Spinal cord (tissue), 10 donors: ENCODE measurements around the gene LYL1. TPM values are rescaled to one million over a fixed set of nuclear protein-coding genes. Genes with fewer than 3 reads are reported as not detected.

Source experiments
- DNase-seq, 6 donors: peaks; one replicate each; pipeline versions ENCODE4 v3.0.0 to v3.0.0-alpha.2; 2013 to 2015; ENCODE audit warnings: low spot score in 6 of 6, low read depth in 4 of 6
- H3K27ac ChIP-seq: one replicate; pipeline ENCODE4 v1.5.1; 2013; ENCODE audit warnings: low read depth, low read length, control low read depth
- H3K27me3 ChIP-seq: one replicate; pipeline ENCODE4 v1.6.1; 2013; ENCODE audit warnings: low read length; ENCODE audit not compliant: control insufficient read depth, insufficient read depth
- H3K36me3 ChIP-seq: one replicate; pipeline ENCODE4 v1.6.1; 2013; ENCODE audit warnings: low read length; ENCODE audit not compliant: control insufficient read depth, insufficient read depth
- H3K4me1 ChIP-seq: one replicate; pipeline ENCODE4 v1.6.1; 2013; ENCODE audit warnings: low read length; ENCODE audit not compliant: control insufficient read depth, insufficient read depth
- H3K4me3 ChIP-seq: one replicate; pipeline ENCODE4 v1.5.1; 2013; ENCODE audit warnings: low read depth, low read length, control low read depth
- H3K9me3 ChIP-seq: one replicate; pipeline ENCODE4 v1.6.1; 2013; ENCODE audit warnings: low read length; ENCODE audit not compliant: control insufficient read depth, insufficient read depth
- WGBS: methylation state at CpG from one replicate; pipeline ENCODE4 v1.1.5; 2013; ENCODE audit warnings: missing lambda C conversion rate; ENCODE audit not compliant: insufficient coverage; 5-methylcytosine and 5-hydroxymethylcytosine counted together
- polyA plus RNA-seq, 2 donors: library from polyadenylated mRNA; unstranded; fragments of 120-200 nt; gene quantifications; one replicate each; pipeline ENCODE4 v1.2.1, GENCODE V29; 2013; ENCODE audit not compliant: insufficient read length in 2 of 2
- total RNA-seq, 2 donors: library from RNA; depleted of rRNA in 1 of 2; stranded (reverse); fragments of 120-200 nt in 1 of 2; fragments of >200 nt in 1 of 2; gene quantifications; one replicate each; pipeline versions ENCODE4 v1.2.3 to v1.2.4, GENCODE V29; 2013 to 2014
- donor health status: healthy.

The LYL1 gene
- total and polyA plus RNA-seq, 4 donors: 7.7 to 11.0 (median 8.3) TPM

DNA sequence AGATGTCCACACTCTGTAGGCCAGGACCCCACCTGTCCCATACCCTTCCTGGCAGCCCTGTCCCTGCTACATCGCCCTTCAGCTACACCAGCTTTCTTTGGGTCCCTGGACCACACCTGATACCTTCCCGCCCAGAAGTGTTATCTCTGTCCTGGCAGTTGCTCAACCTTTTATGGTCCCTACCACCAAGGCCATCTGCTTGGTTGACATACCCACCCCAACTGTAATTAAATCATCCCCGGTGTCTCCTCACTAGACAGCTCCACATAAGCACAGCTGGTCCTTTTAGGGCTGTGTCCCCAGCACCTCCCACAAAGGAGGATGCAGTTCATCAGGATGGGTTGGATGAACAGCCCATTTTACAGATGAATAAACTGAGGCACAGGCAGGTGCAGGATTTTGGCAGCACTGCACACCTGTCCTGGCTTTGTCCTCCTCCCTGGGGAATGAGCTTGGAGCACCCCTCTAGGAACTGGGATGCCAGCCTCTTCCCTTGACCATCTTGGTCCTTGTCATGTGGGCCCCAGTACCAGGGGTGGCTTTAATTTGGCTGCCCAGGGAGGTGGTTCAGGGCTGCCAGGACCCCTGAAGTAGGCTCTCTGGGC is 28.3 kb upstream of the LYL1 start:
- Histone ChIP-seq H3K27me3 (no peaks in the 10 kb centered on the region), H3K36me3 (peaks cover 40% of the 10 kb centered on the region), H3K4me3 (no peak overlapping the region), H3K4me1 (peaks cover 10% of the 10 kb centered on the region), H3K27ac (no peak overlapping the region), H3K9me3 (no peaks in the 10 kb centered on the region)
- no peak for DNase-seq
- WGBS: 88% methylated on average over 3 of the region's 3 CpGs

DNA sequence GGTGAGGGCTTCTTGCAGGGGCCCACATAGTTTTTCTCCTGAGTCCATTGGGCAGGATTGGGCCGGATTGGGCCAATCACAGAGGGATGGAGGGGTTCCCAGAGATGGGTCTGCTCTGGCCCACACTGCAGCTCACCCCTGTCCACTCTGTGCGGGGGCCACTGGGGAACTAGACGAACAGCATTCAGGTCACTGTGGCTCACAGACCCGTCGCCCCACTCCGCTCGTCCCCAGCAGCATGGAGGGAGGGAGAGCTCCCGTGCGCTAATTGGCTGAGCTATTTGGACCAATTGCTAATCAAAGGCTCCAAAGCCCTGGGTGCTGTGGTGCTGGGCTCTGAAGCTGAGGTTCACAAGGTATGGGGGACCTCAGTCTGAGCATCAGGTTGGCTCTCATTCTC is 26.7 kb upstream of the LYL1 start:
- Histone ChIP-seq H3K27me3 (no peaks in the 10 kb centered on the region), H3K4me1 (peaks cover 10% of the 10 kb centered on the region), H3K36me3 (peaks cover 26% of the 10 kb centered on the region), H3K4me3 (no peak overlapping the region), H3K27ac (no peak overlapping the region), H3K9me3 (no peaks in the 10 kb centered on the region)
- 97% methylated on average over 7 of the region's 9 CpGs for WGBS
- DNase-seq: no peak

DNA sequence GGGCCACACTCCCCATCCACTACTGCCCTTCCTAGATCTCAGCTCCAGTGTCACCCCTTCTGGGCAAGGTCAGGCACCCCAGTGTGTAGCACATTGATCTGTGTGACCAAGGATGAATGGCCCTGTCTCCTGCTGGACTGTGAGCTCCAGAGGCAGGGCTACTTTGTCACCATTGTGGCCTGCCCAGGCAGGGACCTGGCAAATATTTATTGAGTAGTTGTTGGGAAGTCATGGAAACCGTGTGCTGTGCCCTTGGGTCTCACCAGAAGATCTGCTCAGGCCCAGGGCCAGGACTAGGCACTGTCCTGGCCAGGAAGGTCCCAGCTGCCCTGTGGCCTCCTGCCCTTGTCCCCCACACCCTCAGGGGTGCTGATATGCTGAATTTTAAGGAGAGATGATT is 25.9 kb upstream of the LYL1 start:
- no peaks in the 10 kb centered on the region for H3K9me3 ChIP-seq
- H3K4me3 ChIP-seq: no peak overlapping the region
- peaks cover 10% of the 10 kb centered on the region for H3K4me1 ChIP-seq
- peaks cover 25% of the 10 kb centered on the region for H3K36me3 ChIP-seq
- H3K27me3 ChIP-seq: no peaks in the 10 kb centered on the region
- WGBS: 70% methylated on average over 1 of the region's 1 CpG
- no peak for DNase-seq
- H3K27ac ChIP-seq: no peak overlapping the region

- no peak for DNase-seq
- H3K4me3 ChIP-seq: no peak overlapping the region
- peaks cover 10% of the 10 kb centered on the region for H3K4me1 ChIP-seq
- H3K27ac ChIP-seq: no peak overlapping the region
- no peaks in the 10 kb centered on the region for H3K9me3 ChIP-seq
- H3K27me3 ChIP-seq: no peaks in the 10 kb centered on the region
- H3K36me3 ChIP-seq: peaks cover 28% of the 10 kb centered on the region
- WGBS: 88% methylated on average over 2 of the region's 6 CpGs
Measured at GRCh38 chr19:13127811-13128575, 25.3 kb upstream of the LYL1 start.

DNA sequence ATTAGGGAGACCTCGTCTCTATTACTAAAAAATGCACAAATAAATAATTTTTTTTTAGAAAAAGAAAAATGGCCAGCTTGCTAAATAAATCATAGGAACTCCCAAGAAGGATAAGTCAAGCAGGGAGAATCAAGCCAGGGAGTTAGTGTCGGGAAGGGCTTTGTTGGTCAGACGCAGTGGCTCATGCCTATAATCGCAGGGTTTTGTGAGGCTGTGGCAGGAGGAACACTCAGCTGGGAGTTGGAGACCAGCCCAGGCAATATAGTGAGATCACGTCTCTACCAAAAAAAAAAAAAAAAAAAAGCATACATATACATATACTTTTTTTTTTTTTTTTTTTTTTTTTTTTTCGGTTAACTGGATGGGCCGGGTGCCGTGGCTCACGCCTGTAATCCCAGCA is 24.4 kb upstream of the LYL1 start:
- no peaks in the 10 kb centered on the region for H3K9me3 ChIP-seq
- H3K27ac ChIP-seq: no peak overlapping the region
- peaks cover 10% of the 10 kb centered on the region for H3K4me1 ChIP-seq
- no peaks in the 10 kb centered on the region for H3K27me3 ChIP-seq
- no peak overlapping the region for H3K4me3 ChIP-seq
- DNase-seq: no peak
- H3K36me3 ChIP-seq: peaks cover 34% of the 10 kb centered on the region
- 83% methylated on average over 1 of the region's 9 CpGs for WGBS

DNA sequence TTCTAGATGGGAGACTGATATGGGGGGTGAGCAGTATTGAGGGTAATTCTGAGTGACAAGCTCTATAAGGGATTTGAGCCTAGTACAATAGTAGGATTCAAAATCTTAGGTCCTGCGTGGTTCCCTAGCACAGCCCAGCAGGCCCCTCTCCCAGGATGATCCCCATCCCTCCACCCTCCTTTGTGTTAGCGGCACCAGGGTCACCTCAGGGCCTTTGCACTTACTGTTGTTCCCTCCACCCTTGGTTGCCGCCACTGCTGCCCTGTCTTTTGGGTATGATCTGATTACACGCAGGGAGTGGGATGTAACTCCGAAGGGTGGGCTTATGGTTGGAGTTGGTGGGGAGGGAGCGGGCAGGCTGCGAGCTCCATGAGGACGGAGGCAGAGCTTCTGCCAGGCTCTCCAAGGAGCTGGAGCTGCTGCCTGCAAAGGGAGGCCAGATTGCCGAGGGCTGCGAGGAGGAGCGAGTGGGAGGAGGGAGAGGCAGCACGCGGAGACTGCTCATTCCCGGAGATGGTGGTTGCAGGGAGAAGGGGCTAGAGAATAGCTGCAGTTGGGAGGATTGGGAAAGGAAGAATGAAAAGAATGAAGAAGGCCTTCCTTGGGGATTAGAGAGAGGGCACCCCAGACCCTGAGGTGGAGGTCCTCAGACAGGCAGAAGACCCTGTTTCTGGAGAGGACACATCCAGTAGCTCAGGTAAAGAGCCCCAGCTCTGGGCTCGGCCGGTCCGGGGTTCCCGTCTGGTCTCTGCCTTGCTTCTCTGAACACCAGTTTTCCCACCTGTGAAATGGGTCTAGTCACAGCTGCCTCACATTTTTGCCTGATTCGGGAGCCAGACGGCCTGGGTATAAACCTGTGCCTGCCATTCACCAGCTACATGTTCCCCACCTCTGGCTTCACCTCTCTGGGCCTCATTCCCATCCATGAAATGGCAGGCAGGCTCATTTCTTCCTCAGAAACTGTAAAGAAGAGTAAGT is 20.6 kb upstream of the LYL1 start:
- WGBS: 89% methylated on average over 18 of the region's 20 CpGs
- Histone ChIP-seq H3K27me3 (no peaks in the 10 kb centered on the region), H3K27ac (no peak overlapping the region), H3K4me1 (peaks cover 27% of the 10 kb centered on the region), H3K36me3 (peaks cover 42% of the 10 kb centered on the region), H3K4me3 (no peak overlapping the region), H3K9me3 (no peaks in the 10 kb centered on the region)
- no peak for DNase-seq

- no peaks in the 10 kb centered on the region for H3K27me3 ChIP-seq
- no peak overlapping the region for H3K4me3 ChIP-seq
- H3K27ac ChIP-seq: no peak overlapping the region
- peaks cover 42% of the 10 kb centered on the region for H3K36me3 ChIP-seq
- H3K9me3 ChIP-seq: no peaks in the 10 kb centered on the region
- DNase-seq: no peak
- 96% methylated on average over 10 of the region's 13 CpGs for WGBS
- peaks cover 27% of the 10 kb centered on the region for H3K4me1 ChIP-seq
Measured at GRCh38 chr19:13122275-13122878, 19.7 kb upstream of the LYL1 start.

GRCh38 chr19:13121551-13122274 is 19.1 kb upstream of the LYL1 start:
- Histone ChIP-seq H3K4me1 (peaks cover 33% of the 10 kb centered on the region), H3K4me3 (no peak overlapping the region), H3K27ac (no peak overlapping the region), H3K36me3 (peaks cover 40% of the 10 kb centered on the region), H3K9me3 (no peaks in the 10 kb centered on the region), H3K27me3 (no peaks in the 10 kb centered on the region)
- 91% methylated on average over 13 of the region's 18 CpGs for WGBS
- no peak for DNase-seq

GRCh38 chr19:13120817-13121216 is 18.2 kb upstream of the LYL1 start:
- H3K4me3 ChIP-seq: no peak overlapping the region
- peaks cover 42% of the 10 kb centered on the region for H3K4me1 ChIP-seq
- no peak for DNase-seq
- H3K27me3 ChIP-seq: no peaks in the 10 kb centered on the region
- H3K9me3 ChIP-seq: no peaks in the 10 kb centered on the region
- 63% methylated on average over 9 of the region's 10 CpGs for WGBS
- peaks cover 32% of the 10 kb centered on the region for H3K36me3 ChIP-seq
- H3K27ac ChIP-seq: no peak overlapping the region
